Measurements from ENCODE around the gene EFNA5. TPM values are rescaled to one million over a fixed set of nuclear protein-coding genes. Genes with fewer than 3 reads are reported as not detected.

EFNA5 gene
- polyA plus RNA-seq, 1 donor (not counting 4 experiments of a cell fraction or from before 2014, with no cell fraction given) = 4.8 TPM

DNA sequence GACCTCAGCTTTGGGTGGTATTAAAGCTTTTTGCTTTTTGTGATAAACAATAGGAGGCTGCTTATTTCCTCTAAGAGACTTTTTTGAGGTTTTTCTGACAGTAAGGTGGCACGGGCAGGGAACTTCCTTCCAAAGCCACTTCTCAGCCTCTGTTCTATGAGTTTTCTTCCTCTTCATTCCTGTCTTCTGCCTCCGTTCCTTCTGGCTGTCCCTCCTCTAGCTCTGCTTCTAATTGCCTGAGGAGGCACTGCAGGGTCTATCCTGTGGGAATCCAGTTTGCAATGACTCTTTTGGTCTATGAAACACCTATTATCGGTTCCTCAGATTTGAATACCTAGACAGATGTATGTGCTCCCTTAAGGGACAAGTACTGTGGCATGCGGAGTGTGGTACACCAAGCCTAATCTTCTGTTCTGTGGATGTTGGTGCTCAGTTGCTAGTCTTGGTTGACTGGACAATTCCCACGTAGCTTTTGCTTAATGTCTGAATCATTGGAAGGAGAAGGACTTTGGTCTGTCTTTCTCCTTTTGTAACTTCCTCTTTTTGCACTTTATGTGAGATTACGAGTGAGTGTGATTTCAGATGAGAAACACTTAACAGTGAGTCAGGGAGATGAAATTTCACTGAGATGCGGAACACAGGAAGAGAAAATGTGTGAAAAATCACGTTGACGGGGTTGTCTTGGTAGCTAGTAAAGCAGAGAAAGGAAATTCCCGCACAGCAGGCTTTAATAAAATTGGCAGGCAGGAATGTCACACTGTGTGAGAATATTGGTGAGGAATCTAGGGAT lies 305.2 kb downstream of the EFNA5 start:
- no peaks in the 10 kb centered on the region for H3K9me1 ChIP-seq (ENCODE audit: control insufficient read depth, extremely low read depth, insufficient read depth, low read length)
- no peaks in the 10 kb centered on the region for H3K36me3 ChIP-seq (ENCODE audit: control insufficient read depth in 2 of 2, extremely low read depth in 1 of 2, insufficient read depth in 2 of 2, low read length in 2 of 2)
- H3K79me2 ChIP-seq (ENCODE audit: control insufficient read depth, insufficient read depth, low read length) = no peaks in the 10 kb centered on the region
- no peak overlapping the region for H3K4me2 ChIP-seq (ENCODE audit: control insufficient read depth, extremely low read depth, insufficient read depth, low read depth, low read length)
- dilution Hi-C loops (cut with MboI; ENCODE audit: extremely low pct_ligation_motif_present, low sequenced_read_pairs) = no loop called here
- H2AFZ ChIP-seq (ENCODE audit: control insufficient read depth, low read length) = no peak overlapping the region
- H3K4me1 ChIP-seq (ENCODE audit: control insufficient read depth, extremely low read depth, insufficient read depth, low read length) = peaks cover 5% of the 10 kb centered on the region
- H3K9ac ChIP-seq (ENCODE audit: control insufficient read depth, extremely low read depth, insufficient read depth, low read length) = no peak overlapping the region
- TF ChIP-seq EZH2 (IDR thresholded peaks at IDR 0.05; ENCODE audit: low read length) = no peak
- TF ChIP-seq, protein P1, sequence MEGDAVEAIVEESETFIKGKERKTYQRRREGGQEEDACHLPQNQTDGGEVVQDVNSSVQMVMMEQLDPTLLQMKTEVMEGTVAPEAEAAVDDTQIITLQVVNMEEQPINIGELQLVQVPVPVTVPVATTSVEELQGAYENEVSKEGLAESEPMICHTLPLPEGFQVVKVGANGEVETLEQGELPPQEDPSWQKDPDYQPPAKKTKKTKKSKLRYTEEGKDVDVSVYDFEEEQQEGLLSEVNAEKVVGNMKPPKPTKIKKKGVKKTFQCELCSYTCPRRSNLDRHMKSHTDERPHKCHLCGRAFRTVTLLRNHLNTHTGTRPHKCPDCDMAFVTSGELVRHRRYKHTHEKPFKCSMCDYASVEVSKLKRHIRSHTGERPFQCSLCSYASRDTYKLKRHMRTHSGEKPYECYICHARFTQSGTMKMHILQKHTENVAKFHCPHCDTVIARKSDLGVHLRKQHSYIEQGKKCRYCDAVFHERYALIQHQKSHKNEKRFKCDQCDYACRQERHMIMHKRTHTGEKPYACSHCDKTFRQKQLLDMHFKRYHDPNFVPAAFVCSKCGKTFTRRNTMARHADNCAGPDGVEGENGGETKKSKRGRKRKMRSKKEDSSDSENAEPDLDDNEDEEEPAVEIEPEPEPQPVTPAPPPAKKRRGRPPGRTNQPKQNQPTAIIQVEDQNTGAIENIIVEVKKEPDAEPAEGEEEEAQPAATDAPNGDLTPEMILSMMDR (optimal IDR thresholded peaks at IDR 0.05 in 1 of 3, IDR thresholded peaks at IDR 0.05 in 1 of 3, conservative IDR thresholded peaks at IDR 0.05 in 1 of 3; ENCODE audit: extremely low read depth in 1 of 3, insufficient read depth in 2 of 3, low read length in 3 of 3) = no peak
- no peak overlapping the region for H3K4me3 ChIP-seq (ENCODE audit: control insufficient read depth in 2 of 3, extremely low read depth in 1 of 3, insufficient read depth in 2 of 3, low read depth in 1 of 3, low read length in 3 of 3)
- no peak overlapping the region for H3K27ac ChIP-seq (ENCODE audit: control insufficient read depth, insufficient read depth, low read length)
- no peaks in the 10 kb centered on the region for H3K9me3 ChIP-seq (ENCODE audit: control insufficient read depth, low read depth, low read length)
- H3K27me3 ChIP-seq (ENCODE audit: control insufficient read depth, extremely low read depth, insufficient read depth, low read length) = no peaks in the 10 kb centered on the region
- no peaks in the 10 kb centered on the region for H4K20me1 ChIP-seq (ENCODE audit: control insufficient read depth, extremely low read depth, insufficient read depth, low read length)
- FAIRE-seq = no peak
- no peak for DNase-seq (ENCODE audit: low read depth, low spot score)

GRCh38 chr5:107364443-107365319 lies 306.1 kb downstream of the EFNA5 start:
- DNase-seq (ENCODE audit: low read depth, low spot score) = no peak
- Histone ChIP-seq H3K79me2 (ENCODE audit: control insufficient read depth, insufficient read depth, low read length) (no peaks in the 10 kb centered on the region), H3K27ac (ENCODE audit: control insufficient read depth, insufficient read depth, low read length) (no peak overlapping the region), H2AFZ (ENCODE audit: control insufficient read depth, low read length) (no peak overlapping the region), H3K9me1 (ENCODE audit: control insufficient read depth, extremely low read depth, insufficient read depth, low read length) (no peaks in the 10 kb centered on the region), H4K20me1 (ENCODE audit: control insufficient read depth, extremely low read depth, insufficient read depth, low read length) (no peaks in the 10 kb centered on the region), H3K4me2 (ENCODE audit: control insufficient read depth, extremely low read depth, insufficient read depth, low read depth, low read length) (no peak overlapping the region), H3K4me3 (ENCODE audit: control insufficient read depth in 2 of 3, extremely low read depth in 1 of 3, insufficient read depth in 2 of 3, low read depth in 1 of 3, low read length in 3 of 3) (no peak overlapping the region), H3K9ac (ENCODE audit: control insufficient read depth, extremely low read depth, insufficient read depth, low read length) (no peak overlapping the region), H3K36me3 (ENCODE audit: control insufficient read depth in 2 of 2, extremely low read depth in 1 of 2, insufficient read depth in 2 of 2, low read length in 2 of 2) (no peaks in the 10 kb centered on the region), H3K27me3 (ENCODE audit: control insufficient read depth, extremely low read depth, insufficient read depth, low read length) (no peaks in the 10 kb centered on the region), H3K9me3 (ENCODE audit: control insufficient read depth, low read depth, low read length) (no peaks in the 10 kb centered on the region), H3K4me1 (ENCODE audit: control insufficient read depth, extremely low read depth, insufficient read depth, low read length) (peaks cover 2% of the 10 kb centered on the region)
- FAIRE-seq = peak; percentile 20
- dilution Hi-C loops (cut with MboI; ENCODE audit: extremely low pct_ligation_motif_present, low sequenced_read_pairs) = no loop called here
- TF ChIP-seq EZH2 (IDR thresholded peaks at IDR 0.05; ENCODE audit: low read length) = no peak
- TF ChIP-seq, protein P1 (optimal IDR thresholded peaks at IDR 0.05 in 1 of 3, IDR thresholded peaks at IDR 0.05 in 1 of 3, conservative IDR thresholded peaks at IDR 0.05 in 1 of 3; ENCODE audit: extremely low read depth in 1 of 3, insufficient read depth in 2 of 3, low read length in 3 of 3) = no peak

Measured in keratinocyte (primary cell).